ENCODE data around the gene TMEM54. TPM values are rescaled to one million over a fixed set of nuclear protein-coding genes. Genes with fewer than 3 reads are reported as not detected.

The TMEM54 gene
- total and polyA plus RNA-seq, 9 of the 15 experiments (the other 6 are each of a cell fraction or from before 2014, with no cell fraction given): 1.00 to 16.2 (median 8.2) TPM

DNA sequence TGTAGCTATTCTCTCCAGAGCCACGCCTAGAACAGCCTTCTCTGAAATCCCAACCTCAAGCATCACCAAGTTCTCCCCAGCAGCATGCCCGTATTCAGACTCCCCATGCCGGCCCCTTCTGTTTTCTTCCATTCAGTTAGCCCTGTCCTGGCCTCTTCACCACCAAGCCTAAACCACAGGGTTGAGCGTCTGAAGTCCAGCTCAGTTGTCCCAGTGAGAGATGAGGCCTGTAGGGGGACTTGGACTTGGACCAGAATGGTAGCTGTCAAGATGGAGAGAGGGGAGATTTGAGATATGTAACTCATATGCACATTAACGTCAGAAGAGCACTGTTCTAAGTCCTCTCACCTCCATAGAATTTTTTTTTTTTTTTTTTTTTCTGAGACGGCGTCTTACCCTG is 5.5 kb upstream of the TMEM54 start:
- Histone ChIP-seq H3K9me3 (replicated peaks; ENCODE audit: control insufficient read depth, insufficient read depth, low read depth, low read length) (peaks cover 2% of the 10 kb centered on the region; the same call in 1 of the 2 replicates), H4K20me1 (replicated peaks; ENCODE audit: control insufficient read depth, insufficient read depth, low read length) (no peaks in the 10 kb centered on the region), H3K4me1 (replicated peaks in 1 of 2; ENCODE audit: control insufficient read depth in 2 of 2, insufficient read depth in 2 of 2, low read length in 2 of 2) (peaks cover 0 to 2% of the 10 kb centered on the region in 2 experiments; a peak in 4 of 5 replicates), H2AFZ (ENCODE audit: low read depth, low read length) (no peak overlapping the region), H3K27ac (ENCODE audit: extremely low read depth, low read depth, low read length) (no peak overlapping the region), H3K36me3 (ENCODE audit: control insufficient read depth, insufficient read depth, low read length) (no peaks in the 10 kb centered on the region), H3K27me3 (ENCODE audit: control insufficient read depth in 2 of 2, insufficient read depth in 2 of 2, low read length in 2 of 2) (peaks cover 12 to 13% of the 10 kb centered on the region in 2 experiments; a peak in 4 of 5 replicates), H3K9ac (ENCODE audit: insufficient read depth in 1 of 2, low read depth in 2 of 2, low read length in 2 of 2) (no peak overlapping the region), H3K4me3 (no peak overlapping the region), H3K9me1 (ENCODE audit: control insufficient read depth, insufficient read depth, low read length) (no peaks in the 10 kb centered on the region), H3K4me2 (ENCODE audit: insufficient read depth, low read length) (no peak overlapping the region), H3K79me2 (ENCODE audit: control insufficient read depth, insufficient read depth, low read length) (no peaks in the 10 kb centered on the region)
- 34% methylated on average over 7 of the region's 7 CpGs for WGBS (ENCODE audit: insufficient coverage, low coverage, missing lambda C conversion rate)
- intact Hi-C loops (cut with micrococcal nuclease) (no loop called here), in situ Hi-C loops (cut with MboI) (no loop called here)
- DNase-seq (ENCODE audit: extremely low read depth in 1 of 4, low spot score in 3 of 4): no peak
- TF ChIP-seq, protein P1, sequence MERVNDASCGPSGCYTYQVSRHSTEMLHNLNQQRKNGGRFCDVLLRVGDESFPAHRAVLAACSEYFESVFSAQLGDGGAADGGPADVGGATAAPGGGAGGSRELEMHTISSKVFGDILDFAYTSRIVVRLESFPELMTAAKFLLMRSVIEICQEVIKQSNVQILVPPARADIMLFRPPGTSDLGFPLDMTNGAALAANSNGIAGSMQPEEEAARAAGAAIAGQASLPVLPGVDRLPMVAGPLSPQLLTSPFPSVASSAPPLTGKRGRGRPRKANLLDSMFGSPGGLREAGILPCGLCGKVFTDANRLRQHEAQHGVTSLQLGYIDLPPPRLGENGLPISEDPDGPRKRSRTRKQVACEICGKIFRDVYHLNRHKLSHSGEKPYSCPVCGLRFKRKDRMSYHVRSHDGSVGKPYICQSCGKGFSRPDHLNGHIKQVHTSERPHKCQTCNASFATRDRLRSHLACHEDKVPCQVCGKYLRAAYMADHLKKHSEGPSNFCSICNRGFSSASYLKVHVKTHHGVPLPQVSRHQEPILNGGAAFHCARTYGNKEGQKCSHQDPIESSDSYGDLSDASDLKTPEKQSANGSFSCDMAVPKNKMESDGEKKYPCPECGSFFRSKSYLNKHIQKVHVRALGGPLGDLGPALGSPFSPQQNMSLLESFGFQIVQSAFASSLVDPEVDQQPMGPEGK (CRISPR knock-in tag; IDR thresholded peaks at IDR 0.05; ENCODE audit: borderline replicate concordance): no peak
- TF ChIP-seq ZNF143 (CRISPR knock-in tag; IDR thresholded peaks at IDR 0.05): no peak
- TF ChIP-seq, protein P2, sequence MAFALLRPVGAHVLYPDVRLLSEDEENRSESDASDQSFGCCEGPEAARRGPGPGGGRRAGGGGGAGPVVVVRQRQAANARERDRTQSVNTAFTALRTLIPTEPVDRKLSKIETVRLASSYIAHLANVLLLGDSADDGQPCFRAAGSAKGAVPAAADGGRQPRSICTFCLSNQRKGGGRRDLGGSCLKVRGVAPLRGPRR (CRISPR knock-in tag; IDR thresholded peaks at IDR 0.05): no peak
- peak; percentile 53; the same call in 2 of the 3 replicates for ATAC-seq
- ChIA-PET CTCF (ENCODE audit: low intra/inter-chr PET ratio) (no interaction called here), POLR2A (interaction anchor here (0.6 to 2.4 kb wide), 5 partner anchors 9 to 444 kb away, joined by 3 to 12 read pairs (median 4); no protein-coding TSS in a partner anchor)
- no TSS peak for BruUV-seq (replicated peaks)
- no peak for FAIRE-seq

Data from K562 (cell line).